Nucleus accumbens (tissue), 56 donors: Measurements from ENCODE around the gene PI4KA.
"Not testable (repeated sequence)": the region's sequence is repeated elsewhere in the genome, so short reads cannot be mapped to it uniquely, and the experiment has no call there.

ENCODE experiments used
- DNase-seq, 56 donors: peaks; one replicate each; lab custom pipeline; 2025; lab: John Stamatoyannopoulos, UW

The PI4KA gene

DNA sequence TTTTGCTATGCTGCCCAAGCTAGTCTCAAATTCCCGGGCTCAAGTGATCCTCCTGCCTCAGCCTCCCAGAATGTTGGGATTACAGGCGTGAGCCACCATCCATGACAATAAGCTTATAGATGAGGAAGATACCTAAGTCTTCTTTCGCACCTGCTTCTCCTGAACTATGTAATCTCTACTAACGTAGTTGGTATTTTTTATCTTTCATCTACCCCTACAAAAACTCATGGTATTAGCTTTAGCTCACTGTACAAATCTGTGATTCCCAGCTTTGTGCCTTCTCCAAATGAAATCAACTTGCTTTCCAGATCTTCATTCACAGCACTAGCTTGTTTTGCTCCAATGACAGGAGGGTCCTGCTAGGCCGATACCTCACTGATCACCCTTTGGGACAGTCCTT is 36.4 kb downstream of the PI4KA start:
- DNase-seq: no peak

DNA sequence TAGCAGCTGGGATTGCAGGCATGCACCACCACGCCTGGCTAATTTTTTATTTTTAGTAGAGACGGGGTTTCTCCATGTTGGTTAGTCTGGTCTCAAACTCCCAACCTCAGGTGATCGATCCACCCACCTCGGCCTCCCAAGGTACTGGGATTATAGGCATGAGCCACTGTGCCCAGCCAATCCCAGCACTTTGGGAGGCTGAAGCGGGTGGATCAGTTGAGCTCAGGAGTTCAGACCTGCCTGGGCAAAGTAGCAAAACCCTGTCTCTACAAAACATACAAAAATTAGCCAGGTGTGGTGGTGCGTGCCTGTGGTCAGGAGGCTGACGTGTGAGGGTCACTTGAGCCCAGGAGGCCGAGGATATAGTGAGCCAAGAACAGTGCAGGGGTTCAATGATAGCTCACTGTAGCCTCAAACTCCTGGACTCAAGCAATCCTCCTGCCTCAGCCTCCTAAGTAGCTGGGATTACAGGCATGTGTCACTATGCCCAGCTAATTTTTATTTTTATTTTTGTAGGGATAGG is 36.8 kb downstream of the PI4KA start:
- not testable (repeated sequence) for DNase-seq

DNA sequence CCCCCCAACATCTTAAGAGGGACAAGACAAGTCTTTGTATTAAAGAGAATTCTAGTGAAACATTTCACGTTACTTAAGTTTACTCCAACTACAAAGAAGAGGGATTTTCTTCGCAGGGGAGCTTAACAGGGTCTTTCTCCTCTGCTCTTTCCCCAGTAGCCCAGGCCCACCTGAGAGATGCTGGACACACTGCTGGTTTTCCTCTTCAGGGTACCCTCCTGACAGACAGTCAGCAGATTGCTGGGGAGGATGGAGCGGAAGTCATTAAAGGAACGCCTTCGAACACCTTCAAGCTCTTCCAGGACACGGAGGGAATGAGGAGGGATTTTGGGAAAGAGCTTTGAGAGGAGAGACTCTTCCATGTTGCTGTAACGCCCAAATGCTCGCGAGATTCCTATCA is 39.1 kb downstream of the PI4KA start:
- DNase-seq: no peak

DNA sequence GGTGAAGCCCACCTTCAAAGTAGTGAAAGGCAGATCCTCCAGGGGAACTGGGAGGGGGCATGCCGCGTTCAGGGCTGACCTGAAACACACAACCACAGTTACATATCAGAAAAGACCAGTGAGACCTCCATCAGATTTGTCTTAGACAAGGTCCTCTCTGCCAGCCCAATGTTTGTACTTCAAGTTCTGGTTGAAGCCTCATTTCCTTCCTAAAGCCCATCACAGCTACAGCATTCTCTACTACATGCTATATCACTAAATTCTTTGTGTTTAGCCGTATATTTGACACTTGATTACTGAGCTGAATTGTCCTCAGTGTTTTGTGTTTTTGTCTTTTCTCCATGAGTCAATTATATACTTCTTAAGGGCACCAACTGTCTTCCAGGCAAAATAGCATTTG is 40.1 kb downstream of the PI4KA start:
- no peak for DNase-seq

DNA sequence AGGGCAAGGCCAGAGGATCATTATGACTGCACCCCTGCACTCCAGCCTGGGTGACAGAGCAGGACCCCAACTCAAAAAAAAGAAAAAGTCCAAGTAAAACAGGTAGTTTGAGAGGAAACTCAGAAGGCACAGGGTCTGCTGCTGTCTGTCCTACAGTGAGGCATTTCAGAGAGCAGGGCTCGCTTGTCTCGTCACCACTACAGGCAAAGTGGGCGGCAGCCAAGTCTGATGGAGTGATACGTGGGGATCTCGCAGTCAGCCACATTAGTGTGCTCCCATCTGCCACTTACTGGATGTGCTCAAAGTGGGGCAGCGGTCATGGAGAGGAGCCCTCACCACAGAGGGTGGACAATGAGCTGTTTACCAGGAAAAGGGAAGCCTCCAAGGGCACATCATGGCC is 42.1 kb downstream of the PI4KA start:
- DNase-seq: peak in 4 of 56 donors; percentile 5 to 30 (median 14)

DNA sequence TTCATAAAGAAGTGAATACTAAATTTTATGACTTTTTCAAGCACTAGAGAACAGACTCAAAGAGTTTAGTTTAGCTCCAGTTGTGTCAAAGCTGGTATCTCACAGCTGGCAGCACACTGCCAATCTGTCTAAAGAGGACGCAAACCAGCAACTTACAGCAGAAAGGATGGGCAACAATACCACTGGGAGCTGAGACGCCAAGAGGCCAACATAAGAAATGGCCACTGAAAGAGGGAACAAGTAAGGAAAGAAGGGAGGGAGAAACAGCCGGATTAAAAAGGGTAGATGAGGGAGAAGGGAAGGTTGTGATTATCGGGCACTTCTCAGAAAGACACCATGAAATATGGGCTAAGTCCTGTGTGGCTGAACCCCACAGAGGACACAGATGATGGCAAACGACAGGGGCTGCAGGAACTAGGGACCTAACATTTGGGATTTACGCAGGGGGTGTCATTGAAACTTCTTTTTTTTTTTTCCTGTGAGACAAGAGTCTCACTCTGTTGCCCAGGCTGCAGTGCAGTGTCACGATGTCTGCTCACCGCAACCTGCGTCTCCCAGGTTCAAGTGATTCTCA is 43.0 kb downstream of the PI4KA start:
- DNase-seq: no peak

DNA sequence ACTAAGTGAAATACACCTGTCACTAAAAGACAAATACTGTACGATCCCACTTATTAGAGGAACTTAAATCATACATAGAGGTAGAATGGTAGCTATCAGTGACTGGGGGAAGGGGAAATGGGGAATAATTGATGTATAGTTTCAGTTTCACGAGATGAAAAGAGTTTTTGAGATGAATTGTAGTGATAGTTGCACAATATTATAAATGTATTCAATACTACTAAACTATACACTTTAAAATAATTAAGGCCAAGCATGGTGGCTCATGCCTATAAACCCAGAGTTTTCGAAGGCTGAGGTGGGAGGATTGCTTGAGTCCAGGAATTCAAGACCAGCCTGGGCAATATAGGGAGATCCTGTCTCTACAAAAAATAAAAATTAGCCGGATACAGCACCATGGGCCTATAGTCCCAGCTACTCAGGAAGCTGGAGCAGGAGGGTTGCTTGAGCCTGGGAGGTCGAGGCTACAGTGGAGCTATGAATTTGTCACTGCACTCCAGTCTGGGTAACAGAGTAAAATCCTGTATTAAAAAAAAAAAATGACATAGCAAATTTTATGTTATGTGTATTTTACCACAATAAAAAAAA is 44.3 kb downstream of the PI4KA start:
- DNase-seq: no peak

DNA sequence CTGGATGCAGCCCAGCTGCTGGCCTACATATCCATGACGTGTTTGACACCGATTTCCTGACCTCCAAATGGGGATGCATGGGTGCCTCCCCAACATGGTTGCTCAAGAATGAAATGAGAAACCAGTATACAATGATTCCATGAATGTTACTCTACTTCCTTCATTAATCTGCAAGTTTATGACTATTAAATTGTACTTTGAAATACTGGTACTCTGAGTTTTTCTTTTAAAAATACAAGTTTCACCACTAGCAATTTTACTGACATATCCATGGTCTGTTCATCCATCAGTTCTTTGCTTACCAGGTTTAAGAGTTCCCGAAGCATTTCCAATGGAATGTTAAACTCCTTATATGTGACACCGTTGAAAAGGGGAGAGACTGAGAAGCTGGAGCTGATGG is 45.6 kb downstream of the PI4KA start:
- no peak for DNase-seq

DNA sequence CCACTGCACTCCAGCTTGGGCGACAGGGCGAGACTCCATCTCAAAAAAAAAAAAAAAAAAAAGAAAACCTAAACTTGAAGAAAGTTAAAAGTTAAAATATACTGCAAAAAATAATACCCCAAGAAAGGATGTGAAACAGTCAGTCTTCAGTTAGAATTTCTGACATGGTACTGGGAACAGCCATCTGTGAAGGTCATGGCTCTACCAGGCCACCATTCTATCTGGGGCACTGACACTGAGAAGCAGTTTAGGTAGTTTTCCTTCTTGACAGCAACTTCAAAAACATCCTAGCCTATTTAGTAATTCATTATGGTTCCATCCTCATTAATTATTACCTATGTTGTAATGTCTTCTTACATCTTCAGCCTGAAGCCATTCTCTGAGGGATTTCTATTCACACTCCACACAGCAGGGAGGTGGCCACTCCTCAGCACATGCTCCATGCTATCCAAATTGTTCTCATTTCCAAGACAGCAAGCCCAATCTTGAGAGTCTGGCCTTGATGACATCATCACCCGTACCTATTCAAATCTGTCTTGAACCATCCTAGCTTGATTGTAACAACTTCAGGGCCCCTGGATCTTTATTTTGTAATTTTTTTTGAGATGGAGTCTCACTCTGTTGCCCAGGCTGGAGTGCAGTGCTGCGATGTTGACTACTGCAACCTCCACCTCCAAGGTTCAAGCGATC is 46.5 kb downstream of the PI4KA start:
- DNase-seq: no peak

DNA sequence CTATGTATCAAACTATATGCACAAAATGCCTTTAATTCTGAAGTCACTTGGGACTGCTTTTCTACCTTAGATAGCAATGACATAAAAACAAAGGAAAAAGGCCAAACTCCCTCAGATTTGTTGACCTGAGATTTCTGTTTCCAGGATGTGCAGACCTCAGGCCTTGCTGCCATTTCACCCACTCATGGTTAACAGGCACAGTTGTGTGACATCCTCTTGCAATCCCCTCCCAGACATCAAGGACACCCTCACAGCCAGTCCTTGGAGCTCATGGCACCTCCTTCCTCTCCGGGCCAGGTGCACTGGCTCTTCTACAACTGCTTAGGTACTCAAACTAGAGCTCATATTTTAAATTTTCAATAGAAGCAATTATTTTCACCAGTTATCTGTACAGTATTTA is 47.4 kb downstream of the PI4KA start:
- DNase-seq: no peak

DNA sequence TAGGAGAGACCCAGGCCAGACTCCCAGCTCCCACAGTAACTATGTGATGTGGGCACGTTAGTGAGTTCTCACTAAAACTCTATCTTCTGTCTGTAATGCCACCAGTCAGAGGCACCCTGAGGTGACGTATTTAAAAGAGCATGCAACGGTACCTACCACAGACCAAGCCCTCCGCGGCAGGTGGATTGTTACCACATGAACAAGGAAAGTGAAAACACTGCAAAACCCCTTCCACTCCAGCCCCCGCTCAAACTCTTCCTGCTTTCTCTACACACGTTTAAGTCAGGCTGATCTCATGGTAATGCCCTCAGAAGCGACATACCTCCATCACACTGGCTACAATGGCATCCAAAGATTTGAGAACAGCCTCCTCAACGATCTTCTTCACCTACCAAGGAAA is 48.0 kb downstream of the PI4KA start:
- no peak for DNase-seq

DNA sequence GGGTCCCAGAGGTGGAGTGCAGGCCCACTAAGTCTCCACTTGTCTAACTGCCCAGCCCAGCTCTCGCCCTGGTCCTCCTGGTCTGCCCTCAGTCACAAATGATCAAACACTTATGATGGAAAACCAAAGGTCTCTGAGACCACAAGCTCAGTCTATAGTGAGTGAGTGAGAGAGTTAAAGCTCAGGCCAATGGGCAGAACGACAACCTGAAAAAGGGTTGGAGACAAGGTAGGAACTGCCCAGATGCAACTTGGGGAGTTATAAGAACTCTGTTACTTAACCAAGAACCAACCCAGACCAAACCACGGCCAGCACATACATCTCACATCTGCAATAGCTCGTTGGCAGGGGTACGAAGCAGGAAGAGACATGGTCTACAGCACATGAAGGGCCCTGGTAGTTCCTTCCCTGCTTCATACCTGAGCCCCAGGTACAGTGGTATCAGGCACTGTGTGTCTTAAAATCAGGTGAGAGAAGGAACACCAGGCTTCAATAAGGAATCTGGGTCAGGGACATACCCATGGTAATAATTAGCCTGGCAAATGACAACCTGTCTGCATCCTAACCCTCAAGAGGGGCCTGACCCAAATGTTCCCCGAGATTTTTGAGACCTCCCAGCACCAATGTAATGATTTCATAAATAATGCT is 48.9 kb downstream of the PI4KA start:
- no peak for DNase-seq

DNA sequence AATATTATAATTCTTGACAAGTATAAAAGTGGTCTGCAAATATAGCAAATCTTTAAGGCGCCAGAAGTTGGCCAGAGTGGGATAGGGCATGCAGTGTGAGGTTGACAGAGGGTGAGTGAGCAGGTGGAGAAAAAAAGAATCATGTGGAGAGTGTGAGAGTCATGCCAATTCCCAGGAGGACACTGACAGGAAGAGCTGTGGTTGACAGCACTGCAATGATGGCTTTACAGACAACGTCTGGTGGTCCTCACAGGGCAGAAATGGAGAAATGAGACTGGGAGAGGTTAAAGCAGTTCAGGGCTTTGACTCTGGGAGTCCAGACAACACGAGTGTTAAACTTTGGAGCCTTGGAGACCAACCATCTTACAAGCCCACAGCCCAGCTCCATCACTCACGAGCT is 49.8 kb downstream of the PI4KA start:
- no peak for DNase-seq

DNA sequence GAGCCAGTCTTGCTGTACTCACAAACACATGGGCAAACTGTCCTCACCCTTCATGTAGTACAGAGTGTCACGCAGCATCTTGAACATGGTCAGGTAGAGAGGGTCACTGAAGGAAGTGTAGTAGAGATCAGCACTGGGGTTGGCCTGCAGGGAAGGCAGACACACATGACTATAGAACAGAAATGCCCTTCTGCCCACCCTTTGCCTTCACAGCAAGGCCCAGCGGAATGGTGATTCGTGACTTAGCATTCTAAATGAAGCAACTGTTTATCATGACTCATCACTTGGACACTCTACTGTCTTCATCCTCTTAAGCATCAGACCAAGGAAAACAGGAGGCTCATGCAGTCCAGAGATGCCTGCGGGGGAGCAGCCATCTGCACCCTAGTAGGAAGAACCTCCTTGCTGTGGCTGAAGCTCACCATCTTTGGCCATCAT is 51.3 kb downstream of the PI4KA start:
- peak in 1 of 56 donors; percentile 56 for DNase-seq

DNA sequence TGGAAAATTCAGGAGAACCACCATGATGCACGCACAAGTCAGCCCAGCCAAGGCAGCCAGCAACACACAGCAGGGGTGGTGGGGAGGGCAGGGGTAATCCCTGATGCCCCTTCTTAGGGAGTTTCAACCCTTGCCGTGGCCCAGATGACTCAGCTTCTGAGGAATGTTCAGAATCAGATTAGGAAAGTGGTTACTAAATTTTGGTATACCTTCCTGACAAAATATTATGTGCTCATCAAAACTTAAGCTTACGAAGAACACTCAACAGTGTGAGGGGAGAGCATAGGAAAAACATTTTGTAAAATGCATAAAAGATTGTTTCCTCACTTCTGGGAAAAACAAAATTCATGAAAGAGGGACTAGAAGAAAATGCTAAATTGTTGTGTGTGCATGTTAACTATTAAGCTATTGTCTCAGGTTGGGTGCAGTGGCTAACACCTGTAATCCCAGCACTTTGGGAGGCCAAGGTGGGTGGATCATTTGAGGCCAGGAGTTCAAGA is 52.6 kb downstream of the PI4KA start:
- DNase-seq: no peak

DNA sequence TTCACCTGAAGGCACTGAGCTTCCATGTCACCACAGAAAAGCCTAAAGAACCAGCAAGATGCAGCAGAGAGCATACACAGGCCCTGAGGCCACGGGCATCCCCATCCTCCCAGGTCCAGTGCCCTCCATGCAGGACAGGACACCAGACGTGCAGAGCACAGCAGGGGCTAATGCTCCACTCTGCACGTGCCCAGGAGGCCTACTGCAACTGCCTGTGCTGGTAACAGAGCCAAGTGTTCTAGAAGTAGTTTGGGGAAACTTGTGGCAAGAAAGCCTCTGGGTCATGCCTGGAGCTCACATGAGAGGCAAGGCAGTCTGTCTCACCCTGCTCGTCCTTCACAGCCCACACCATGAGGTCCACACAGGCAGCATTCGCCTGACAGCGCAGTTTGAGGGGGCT is 54.0 kb downstream of the PI4KA start:
- no peak for DNase-seq

DNA sequence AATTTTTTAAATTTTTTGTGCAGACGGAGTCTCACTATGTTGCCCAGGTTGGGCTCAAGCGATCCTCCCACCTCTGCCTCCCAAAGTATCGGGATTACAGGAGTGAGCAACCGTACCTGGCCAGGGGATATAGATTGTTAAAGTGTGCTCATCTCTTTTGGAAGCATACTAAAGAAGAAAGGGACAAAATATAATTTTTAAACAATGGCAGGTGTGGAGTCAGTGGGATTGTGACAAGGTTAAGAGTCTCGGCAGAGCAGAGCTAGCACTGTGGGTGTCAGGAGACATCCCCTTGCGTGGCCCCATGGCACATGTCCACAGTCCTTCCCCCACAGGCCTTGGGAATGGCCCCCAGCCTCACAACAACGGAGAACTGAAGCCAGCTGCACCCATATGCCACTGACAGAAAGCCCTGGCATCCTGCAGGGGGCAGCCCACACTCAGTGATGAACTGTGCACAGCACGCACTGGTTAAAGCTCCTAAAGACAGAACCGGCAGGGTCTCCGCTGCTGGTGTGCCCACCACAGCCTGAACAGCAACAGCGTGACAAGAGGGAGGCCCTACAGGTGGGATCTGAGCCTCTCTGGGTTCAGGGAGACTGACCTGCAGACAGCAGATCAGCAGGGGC is 54.8 kb downstream of the PI4KA start:
- DNase-seq: peak in 16 of 56 donors; percentile 8 to 55 (median 24)

DNA sequence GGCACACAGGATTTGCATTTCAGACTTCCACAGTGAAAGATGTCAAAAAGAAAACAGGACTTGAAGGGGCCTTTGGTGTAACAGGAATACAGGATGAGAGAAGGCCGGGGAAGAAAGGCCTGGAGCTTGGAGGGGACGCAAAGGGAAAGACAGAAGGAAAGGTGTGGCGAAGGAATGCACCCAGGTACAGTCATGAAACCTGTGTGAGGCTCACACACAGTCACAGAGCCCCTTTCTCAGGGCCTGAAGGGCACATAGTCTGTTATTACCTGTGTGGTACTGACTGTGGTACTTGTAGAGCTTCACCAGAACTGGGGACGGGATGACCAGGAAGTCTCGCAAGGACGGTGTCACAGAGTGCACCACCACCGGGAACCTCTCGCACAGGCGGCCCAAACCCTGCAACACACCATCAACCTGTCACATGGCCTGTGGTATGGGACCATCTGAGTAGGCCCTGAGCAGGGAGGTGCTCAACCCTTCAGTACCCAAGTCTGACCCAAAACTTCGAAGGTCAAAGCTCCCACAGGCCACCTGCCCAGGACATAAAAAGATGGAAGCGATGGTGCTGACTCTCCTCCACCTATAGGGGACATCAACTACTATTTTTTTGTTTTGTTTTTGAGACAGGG is 55.6 kb downstream of the PI4KA start:
- no peak for DNase-seq

DNA sequence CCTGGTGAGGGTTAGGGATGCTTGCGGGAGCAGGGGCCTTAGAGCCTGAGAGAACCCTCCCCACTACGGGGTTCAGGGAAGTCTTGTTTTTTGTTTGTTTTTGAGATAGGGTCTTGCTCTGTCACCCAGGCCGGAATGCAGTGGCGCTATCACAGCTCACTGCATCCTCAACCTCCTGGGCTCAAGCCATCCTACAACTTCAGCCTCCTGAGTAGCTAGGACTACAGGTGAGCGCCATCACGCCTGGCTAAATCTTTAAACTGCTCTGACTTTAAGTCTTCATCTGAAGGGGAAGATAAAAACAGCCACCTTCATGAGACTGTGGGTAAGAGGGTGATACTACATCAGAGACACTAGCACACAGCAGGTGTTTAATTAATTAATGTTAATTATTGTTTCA is 56.2 kb downstream of the PI4KA start:
- DNase-seq: no peak

DNA sequence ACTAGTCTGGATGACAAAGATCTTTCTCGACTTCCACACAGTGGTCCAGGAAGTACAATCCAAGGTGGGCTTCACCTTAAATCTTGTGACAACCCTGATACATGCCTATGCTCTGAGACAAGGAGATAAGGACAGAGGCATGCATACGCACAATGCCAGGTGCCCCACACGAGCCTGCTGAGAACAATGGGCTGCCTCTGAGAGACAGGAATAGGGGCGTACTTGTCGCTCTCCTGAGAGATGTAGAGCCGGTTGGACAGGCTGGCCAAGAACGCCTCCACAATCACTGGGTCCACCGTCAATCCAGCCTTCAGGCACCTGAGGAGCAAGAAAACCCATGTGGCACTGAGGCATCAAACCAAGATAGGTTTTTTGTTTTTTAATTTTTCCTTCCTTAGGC is 59.2 kb downstream of the PI4KA start:
- DNase-seq: no peak
